AG09309 (cell line): Measurements from ENCODE around the gene LEMD2.

Experiments used
- DNase-seq: peaks from one replicate; pipeline ENCODE4 v3.0.0-alpha.2; 2010; ENCODE audit warnings: low read depth
- H3K4me3 ChIP-seq: 2 replicates; pipeline ENCODE4 v1.5.1; 2011; ENCODE audit warnings: mild to moderate bottlenecking, low read depth, low read length, moderate library complexity; ENCODE audit not compliant: control insufficient read depth
- CTCF ChIP-seq: IDR thresholded peaks from 2 replicates; pipeline ENCODE4 v1.5.1; 2011; ENCODE audit warnings: mild to moderate bottlenecking, low read depth, low read length, inconsistent platforms; ENCODE audit not compliant: insufficient read depth, control insufficient read depth; ENCODE audit errors: missing control alignments

The LEMD2 gene

GRCh38 chr6:33757906-33758305 is 31.0 kb downstream of the LEMD2 start:
- TF ChIP-seq CTCF: no peak
- no peak overlapping the region for H3K4me3 ChIP-seq
- no peak for DNase-seq

- DNase-seq: no peak
- no peak for TF ChIP-seq CTCF
- no peak overlapping the region for H3K4me3 ChIP-seq
Observed at GRCh38 chr6:33757113-33757512, 31.8 kb downstream of the LEMD2 start.

GRCh38 chr6:33756211-33756954 is 32.5 kb downstream of the LEMD2 start:
- no peak for TF ChIP-seq CTCF
- DNase-seq: no peak
- H3K4me3 ChIP-seq: no peak overlapping the region

GRCh38 chr6:33755070-33755869 is 33.7 kb downstream of the LEMD2 start:
- TF ChIP-seq CTCF: no peak
- H3K4me3 ChIP-seq: no peak overlapping the region
- DNase-seq: no peak

- no peak for TF ChIP-seq CTCF
- no peak for DNase-seq
- H3K4me3 ChIP-seq: no peak overlapping the region
Observed at GRCh38 chr6:33754222-33754621, 34.7 kb downstream of the LEMD2 start.

- no peak for DNase-seq
- TF ChIP-seq CTCF: no peak
- H3K4me3 ChIP-seq: no peak overlapping the region
Observed at GRCh38 chr6:33752646-33753015, 36.3 kb downstream of the LEMD2 start.
